ENCODE measurements around the gene SLC11A1.

- TF ChIP-seq POLR2AphosphoS5 (IDR thresholded peaks at IDR 0.05; ENCODE audit: low read depth) (no peak), SPI1 (IDR thresholded peaks at IDR 0.05; ENCODE audit: borderline replicate concordance, low read depth) (no peak)
- TF ChIP-seq, protein P1, sequence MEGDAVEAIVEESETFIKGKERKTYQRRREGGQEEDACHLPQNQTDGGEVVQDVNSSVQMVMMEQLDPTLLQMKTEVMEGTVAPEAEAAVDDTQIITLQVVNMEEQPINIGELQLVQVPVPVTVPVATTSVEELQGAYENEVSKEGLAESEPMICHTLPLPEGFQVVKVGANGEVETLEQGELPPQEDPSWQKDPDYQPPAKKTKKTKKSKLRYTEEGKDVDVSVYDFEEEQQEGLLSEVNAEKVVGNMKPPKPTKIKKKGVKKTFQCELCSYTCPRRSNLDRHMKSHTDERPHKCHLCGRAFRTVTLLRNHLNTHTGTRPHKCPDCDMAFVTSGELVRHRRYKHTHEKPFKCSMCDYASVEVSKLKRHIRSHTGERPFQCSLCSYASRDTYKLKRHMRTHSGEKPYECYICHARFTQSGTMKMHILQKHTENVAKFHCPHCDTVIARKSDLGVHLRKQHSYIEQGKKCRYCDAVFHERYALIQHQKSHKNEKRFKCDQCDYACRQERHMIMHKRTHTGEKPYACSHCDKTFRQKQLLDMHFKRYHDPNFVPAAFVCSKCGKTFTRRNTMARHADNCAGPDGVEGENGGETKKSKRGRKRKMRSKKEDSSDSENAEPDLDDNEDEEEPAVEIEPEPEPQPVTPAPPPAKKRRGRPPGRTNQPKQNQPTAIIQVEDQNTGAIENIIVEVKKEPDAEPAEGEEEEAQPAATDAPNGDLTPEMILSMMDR (IDR thresholded peaks at IDR 0.05; ENCODE audit: insufficient read depth, low read length), result no peak
- TF ChIP-seq, protein P2, sequence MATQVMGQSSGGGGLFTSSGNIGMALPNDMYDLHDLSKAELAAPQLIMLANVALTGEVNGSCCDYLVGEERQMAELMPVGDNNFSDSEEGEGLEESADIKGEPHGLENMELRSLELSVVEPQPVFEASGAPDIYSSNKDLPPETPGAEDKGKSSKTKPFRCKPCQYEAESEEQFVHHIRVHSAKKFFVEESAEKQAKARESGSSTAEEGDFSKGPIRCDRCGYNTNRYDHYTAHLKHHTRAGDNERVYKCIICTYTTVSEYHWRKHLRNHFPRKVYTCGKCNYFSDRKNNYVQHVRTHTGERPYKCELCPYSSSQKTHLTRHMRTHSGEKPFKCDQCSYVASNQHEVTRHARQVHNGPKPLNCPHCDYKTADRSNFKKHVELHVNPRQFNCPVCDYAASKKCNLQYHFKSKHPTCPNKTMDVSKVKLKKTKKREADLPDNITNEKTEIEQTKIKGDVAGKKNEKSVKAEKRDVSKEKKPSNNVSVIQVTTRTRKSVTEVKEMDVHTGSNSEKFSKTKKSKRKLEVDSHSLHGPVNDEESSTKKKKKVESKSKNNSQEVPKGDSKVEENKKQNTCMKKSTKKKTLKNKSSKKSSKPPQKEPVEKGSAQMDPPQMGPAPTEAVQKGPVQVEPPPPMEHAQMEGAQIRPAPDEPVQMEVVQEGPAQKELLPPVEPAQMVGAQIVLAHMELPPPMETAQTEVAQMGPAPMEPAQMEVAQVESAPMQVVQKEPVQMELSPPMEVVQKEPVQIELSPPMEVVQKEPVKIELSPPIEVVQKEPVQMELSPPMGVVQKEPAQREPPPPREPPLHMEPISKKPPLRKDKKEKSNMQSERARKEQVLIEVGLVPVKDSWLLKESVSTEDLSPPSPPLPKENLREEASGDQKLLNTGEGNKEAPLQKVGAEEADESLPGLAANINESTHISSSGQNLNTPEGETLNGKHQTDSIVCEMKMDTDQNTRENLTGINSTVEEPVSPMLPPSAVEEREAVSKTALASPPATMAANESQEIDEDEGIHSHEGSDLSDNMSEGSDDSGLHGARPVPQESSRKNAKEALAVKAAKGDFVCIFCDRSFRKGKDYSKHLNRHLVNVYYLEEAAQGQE (IDR thresholded peaks at IDR 0.05; ENCODE audit: insufficient replicate concordance, low read depth), result no peak
These were observed 4.0 kb upstream of the SLC11A1 start for GRCh38 chr2:218378053-218378452.
